AG10803 (cell line): ENCODE results near the gene VWA8.

Experiments
- DNase-seq: peaks from one replicate; pipeline ENCODE4 v3.0.0; 2010; ENCODE audit warnings: low read depth
- H3K4me3 ChIP-seq: 2 replicates; pipeline ENCODE4 v1.5.1; 2011; ENCODE audit warnings: mild to moderate bottlenecking, low read length, control low read depth
- TF ChIP-seq, protein P1 (sequence below): conservative IDR thresholded peaks from 2 replicates; pipeline ENCODE4 v1.5.1; 2011; ENCODE audit warnings: mild to moderate bottlenecking, low read length, control low read depth, inconsistent platforms

VWA8 gene

GRCh38 chr13:41978007-41978406, 17.1 kb upstream of the VWA8 start:
- TF ChIP-seq, protein P1, sequence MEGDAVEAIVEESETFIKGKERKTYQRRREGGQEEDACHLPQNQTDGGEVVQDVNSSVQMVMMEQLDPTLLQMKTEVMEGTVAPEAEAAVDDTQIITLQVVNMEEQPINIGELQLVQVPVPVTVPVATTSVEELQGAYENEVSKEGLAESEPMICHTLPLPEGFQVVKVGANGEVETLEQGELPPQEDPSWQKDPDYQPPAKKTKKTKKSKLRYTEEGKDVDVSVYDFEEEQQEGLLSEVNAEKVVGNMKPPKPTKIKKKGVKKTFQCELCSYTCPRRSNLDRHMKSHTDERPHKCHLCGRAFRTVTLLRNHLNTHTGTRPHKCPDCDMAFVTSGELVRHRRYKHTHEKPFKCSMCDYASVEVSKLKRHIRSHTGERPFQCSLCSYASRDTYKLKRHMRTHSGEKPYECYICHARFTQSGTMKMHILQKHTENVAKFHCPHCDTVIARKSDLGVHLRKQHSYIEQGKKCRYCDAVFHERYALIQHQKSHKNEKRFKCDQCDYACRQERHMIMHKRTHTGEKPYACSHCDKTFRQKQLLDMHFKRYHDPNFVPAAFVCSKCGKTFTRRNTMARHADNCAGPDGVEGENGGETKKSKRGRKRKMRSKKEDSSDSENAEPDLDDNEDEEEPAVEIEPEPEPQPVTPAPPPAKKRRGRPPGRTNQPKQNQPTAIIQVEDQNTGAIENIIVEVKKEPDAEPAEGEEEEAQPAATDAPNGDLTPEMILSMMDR = no peak
- no peak overlapping the region for H3K4me3 ChIP-seq
- DNase-seq = no peak

DNA sequence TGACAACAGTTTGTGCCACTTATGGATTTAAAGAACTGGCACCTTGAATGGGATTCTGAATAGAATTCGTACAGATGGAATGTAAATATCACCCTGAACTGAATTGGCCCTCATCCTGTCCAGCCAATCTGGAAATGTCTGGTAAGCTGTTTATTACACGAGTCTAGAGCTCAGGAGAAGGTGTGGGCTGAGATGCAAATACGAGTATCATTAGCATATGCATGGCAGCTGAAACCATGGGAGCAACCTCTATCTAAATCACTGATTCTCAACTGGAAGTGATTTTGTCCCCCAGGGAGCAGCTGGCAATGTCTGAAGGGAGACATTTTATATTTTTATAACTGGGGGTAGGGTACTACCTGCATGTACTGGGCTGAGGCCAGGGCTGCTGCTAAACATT, 15.6 kb upstream of the VWA8 start:
- no peak for DNase-seq
- no peak overlapping the region for H3K4me3 ChIP-seq
- TF ChIP-seq, protein P1 = no peak

DNA sequence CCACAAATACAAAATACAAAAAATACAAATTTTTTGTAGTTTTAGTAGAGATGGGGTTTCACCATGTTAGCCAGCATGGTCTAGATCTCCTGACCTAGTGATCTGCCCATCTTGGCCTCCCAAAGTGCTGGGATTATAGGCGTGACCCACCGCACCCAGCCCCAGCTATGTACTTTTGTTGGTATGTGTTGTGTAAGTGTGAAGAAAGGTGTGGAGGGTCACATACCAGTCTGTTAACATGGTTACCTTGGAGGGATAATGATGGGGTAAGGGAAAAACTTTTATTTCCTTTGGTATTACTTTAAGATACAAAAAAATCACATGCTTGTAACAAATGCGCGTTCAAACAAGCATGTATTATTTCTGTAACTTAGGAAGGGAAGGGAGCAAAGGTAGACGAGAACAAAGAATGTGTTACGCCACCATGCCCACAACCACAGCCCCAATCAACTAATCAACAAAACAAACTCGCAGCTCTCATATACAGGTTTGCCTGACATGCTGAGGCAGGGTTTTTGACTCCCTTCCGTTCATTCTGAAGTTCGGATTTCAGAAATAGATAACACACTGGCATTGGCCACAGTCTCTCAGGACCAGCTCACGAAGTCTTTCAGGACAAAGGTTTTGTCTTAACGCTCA, 13.5 kb upstream of the VWA8 start:
- TF ChIP-seq, protein P1 = no peak
- DNase-seq = no peak
- no peak overlapping the region for H3K4me3 ChIP-seq

GRCh38 chr13:41973247-41973741, 12.4 kb upstream of the VWA8 start:
- H3K4me3 ChIP-seq = no peak overlapping the region
- DNase-seq = peak; percentile 19
- TF ChIP-seq, protein P1 = peak; percentile 29; the same call in 1 of the 2 replicates

DNA sequence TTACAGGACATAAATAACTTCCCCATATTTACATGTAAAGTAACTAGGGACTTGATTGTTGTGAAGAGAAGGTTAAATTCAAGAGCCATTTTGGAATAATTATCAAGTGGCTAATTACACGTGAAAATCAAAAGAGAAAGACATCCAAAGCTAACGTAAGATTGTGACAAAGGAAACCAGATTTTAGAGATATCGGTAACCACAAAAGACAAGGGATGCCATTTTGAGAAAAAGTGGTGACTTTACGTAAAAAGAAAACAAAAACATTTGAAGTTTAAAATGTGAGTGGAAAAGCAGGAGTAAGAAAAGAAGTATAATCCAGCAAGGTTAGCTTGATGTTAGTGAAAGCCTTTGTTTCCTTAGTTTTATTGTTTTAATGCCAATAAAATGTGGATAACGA, 10.9 kb upstream of the VWA8 start:
- H3K4me3 ChIP-seq = no peak overlapping the region
- DNase-seq = no peak
- TF ChIP-seq, protein P1 = no peak

DNA sequence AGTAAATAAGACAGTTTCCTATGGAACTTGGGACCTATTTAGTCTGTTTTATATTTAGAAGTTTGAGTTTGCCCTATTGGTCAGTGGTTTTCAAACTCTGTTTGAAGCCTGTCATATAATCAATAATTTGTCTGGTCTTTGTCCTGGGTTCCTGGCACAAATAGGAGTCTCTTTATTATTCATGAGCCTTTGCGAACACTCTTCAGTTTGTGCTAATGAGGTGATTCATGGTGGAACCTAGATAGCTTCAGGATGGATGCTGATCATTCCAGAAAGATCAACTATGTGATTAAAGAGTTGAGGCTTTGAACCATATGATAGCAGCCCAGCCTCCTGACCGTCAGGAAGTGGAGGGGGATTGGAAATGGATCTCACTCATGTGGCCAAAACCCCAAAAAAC, 10.0 kb upstream of the VWA8 start:
- TF ChIP-seq, protein P1 = no peak
- H3K4me3 ChIP-seq = no peak overlapping the region
- DNase-seq = no peak

DNA sequence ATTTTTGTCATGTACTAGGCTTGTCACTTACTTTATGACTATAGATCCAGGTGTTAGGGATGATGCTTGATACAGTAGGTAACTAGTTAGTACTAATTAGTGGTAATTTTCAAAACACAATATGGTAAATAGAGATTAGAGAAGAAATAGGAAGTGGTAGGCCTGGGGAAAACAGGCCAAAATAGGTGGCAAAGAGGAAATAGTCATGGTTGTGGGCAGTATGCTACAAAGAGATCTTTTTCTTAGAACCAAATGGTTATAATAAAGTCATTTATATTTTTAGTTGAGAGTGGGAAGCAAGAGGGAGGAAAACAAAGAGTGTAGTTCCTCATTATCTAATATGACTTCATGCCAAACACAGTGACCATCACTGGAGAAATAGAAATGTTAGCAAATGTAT, 9.1 kb upstream of the VWA8 start:
- TF ChIP-seq, protein P1 = no peak
- DNase-seq = no peak
- H3K4me3 ChIP-seq = no peak overlapping the region
